Measurements from ENCODE around the gene PDGFD. TPM values are rescaled to one million over a fixed set of nuclear protein-coding genes. Genes with fewer than 3 reads are reported as not detected.

PDGFD gene
- total RNA-seq, 4 donors from 2014 or later, result 16.1 to 108 (median 36.0) TPM

GRCh38 chr11:104154296-104154695 is 9.7 kb downstream of the PDGFD start:
- no peak for DNase-seq
- Histone ChIP-seq H3K27me3 (no peaks in the 10 kb centered on the region), H3K4me1 (no peaks in the 10 kb centered on the region), H3K4me3 (replicated peaks in 1 of 3) (no peak overlapping the region), H3K9me3 (no peaks in the 10 kb centered on the region), H3K36me3 (no peaks in the 10 kb centered on the region), H3K27ac (no peak overlapping the region)
- no peak for TF ChIP-seq POLR2A (IDR thresholded peaks at IDR 0.05)
- TF ChIP-seq, protein P1, sequence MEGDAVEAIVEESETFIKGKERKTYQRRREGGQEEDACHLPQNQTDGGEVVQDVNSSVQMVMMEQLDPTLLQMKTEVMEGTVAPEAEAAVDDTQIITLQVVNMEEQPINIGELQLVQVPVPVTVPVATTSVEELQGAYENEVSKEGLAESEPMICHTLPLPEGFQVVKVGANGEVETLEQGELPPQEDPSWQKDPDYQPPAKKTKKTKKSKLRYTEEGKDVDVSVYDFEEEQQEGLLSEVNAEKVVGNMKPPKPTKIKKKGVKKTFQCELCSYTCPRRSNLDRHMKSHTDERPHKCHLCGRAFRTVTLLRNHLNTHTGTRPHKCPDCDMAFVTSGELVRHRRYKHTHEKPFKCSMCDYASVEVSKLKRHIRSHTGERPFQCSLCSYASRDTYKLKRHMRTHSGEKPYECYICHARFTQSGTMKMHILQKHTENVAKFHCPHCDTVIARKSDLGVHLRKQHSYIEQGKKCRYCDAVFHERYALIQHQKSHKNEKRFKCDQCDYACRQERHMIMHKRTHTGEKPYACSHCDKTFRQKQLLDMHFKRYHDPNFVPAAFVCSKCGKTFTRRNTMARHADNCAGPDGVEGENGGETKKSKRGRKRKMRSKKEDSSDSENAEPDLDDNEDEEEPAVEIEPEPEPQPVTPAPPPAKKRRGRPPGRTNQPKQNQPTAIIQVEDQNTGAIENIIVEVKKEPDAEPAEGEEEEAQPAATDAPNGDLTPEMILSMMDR (IDR thresholded peaks at IDR 0.05), result no peak
- intact Hi-C loops (cut with DNase I), result no loop called here
- WGBS, 2 donors, result 62 to 68% methylated on average over 7 of the region's 7 CpGs

GRCh38 chr11:104152941-104153505 is 10.9 kb downstream of the PDGFD start:
- no peaks in the 10 kb centered on the region for H3K4me1 ChIP-seq
- no peaks in the 10 kb centered on the region for H3K36me3 ChIP-seq
- H3K4me3 ChIP-seq (replicated peaks in 1 of 3), result no peak overlapping the region
- TF ChIP-seq, protein P1 (IDR thresholded peaks at IDR 0.05), result no peak
- TF ChIP-seq POLR2A (IDR thresholded peaks at IDR 0.05), result no peak
- H3K9me3 ChIP-seq, result no peaks in the 10 kb centered on the region
- no peak overlapping the region for H3K27ac ChIP-seq
- H3K27me3 ChIP-seq, result no peaks in the 10 kb centered on the region
- intact Hi-C loops (cut with DNase I), result no loop called here
- DNase-seq, result no peak

- intact Hi-C loops (cut with DNase I), result no loop called here
- Histone ChIP-seq H3K9me3 (no peaks in the 10 kb centered on the region), H3K36me3 (no peaks in the 10 kb centered on the region), H3K4me3 (replicated peaks in 1 of 3) (no peak overlapping the region), H3K4me1 (no peaks in the 10 kb centered on the region), H3K27me3 (no peaks in the 10 kb centered on the region), H3K27ac (no peak overlapping the region)
- DNase-seq, result no peak
- TF ChIP-seq, protein P1 (IDR thresholded peaks at IDR 0.05), result peak in 2 of 6 experiments; percentile 11 to 24
- TF ChIP-seq POLR2A (IDR thresholded peaks at IDR 0.05), result no peak
- whole genome bisulfite sequencing, 2 donors, result 84% methylated on average over 8 of the region's 8 CpGs
Measured at GRCh38 chr11:104151404-104152204, 12.3 kb downstream of the PDGFD start.

DNA sequence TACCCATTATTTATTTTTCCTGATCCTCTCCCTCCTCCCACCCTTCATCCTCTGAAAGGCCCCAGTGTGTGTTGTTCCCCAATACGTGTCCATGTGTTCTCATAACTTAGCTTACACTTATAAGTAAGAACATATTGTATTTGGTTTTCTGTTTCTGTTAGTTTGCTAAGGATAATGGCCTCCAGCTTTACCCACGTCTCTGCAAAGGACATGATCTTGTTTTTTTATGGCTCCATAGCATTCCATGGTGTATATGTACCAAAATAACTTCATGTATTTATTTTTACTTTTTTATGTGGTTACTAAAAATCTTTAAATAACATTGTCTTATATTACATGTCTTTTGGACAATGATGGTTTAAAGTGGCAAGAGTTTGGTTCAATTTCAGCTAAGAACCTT is 15.2 kb downstream of the PDGFD start:
- Histone ChIP-seq H3K27me3 (no peaks in the 10 kb centered on the region), H3K36me3 (no peaks in the 10 kb centered on the region), H3K27ac (no peak overlapping the region), H3K9me3 (no peaks in the 10 kb centered on the region), H3K4me1 (no peaks in the 10 kb centered on the region), H3K4me3 (replicated peaks in 1 of 3) (no peak overlapping the region)
- intact Hi-C loops (cut with DNase I), result no loop called here
- 76 to 80% methylated on average over 2 of the region's 2 CpGs for WGBS, 2 donors
- TF ChIP-seq, protein P1 (IDR thresholded peaks at IDR 0.05), result no peak
- TF ChIP-seq POLR2A (IDR thresholded peaks at IDR 0.05), result no peak
- DNase-seq, result no peak

- Histone ChIP-seq H3K4me1 (no peaks in the 10 kb centered on the region), H3K36me3 (no peaks in the 10 kb centered on the region), H3K27me3 (no peaks in the 10 kb centered on the region), H3K27ac (no peak overlapping the region), H3K4me3 (replicated peaks in 1 of 3) (no peak overlapping the region), H3K9me3 (no peaks in the 10 kb centered on the region)
- TF ChIP-seq, protein P1 (IDR thresholded peaks at IDR 0.05), result no peak
- no peak for TF ChIP-seq POLR2A (IDR thresholded peaks at IDR 0.05)
- 71 to 81% methylated on average over 2 of the region's 2 CpGs for WGBS, 2 donors
- intact Hi-C loops (cut with DNase I), result no loop called here
- no peak for DNase-seq
Measured at GRCh38 chr11:104148074-104148473, 15.9 kb downstream of the PDGFD start.

Measured in thyroid gland (tissue), 4 donors.